Measurements from ENCODE around the gene GARNL3. TPM values are rescaled to one million over a fixed set of nuclear protein-coding genes. Genes with fewer than 3 reads are reported as not detected.

Gene GARNL3
- total RNA-seq, 1 donor from 2014 or later = 5.4 TPM

DNA sequence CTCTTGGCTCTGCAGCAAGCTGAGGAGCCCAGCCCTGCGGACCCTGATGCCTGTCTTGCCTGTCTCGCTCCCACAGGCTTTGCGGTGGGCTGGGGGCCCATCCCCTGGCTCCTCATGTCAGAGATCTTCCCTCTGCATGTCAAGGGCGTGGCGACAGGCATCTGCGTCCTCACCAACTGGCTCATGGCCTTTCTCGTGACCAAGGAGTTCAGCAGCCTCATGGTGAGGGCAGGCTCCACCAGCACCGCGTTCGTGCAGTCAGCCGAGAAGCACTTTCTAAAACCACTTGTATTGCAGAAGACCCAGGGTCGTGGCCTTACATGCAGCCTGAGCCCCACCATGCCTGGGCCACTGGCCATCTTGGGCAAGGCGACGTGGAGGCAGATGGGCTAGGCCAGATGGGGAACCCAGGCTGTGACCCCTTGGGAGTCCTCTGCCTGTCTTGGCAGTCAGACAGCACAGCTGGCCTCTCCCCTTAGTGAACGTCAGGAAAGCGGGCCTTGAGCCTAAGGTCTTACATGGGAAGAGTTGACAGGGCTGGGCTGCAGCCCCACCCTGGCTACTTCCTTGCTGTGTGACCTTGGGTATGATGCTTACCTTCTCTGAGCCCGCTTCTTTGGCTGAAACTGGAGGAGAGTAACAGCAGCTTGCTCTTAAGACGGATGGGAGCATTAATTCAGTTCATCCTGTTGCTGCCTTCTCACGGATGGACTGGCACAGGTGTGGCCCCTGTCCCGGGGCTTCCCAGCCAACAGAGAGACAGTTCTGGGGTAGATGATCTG is 141.0 kb downstream of the GARNL3 start:
- peaks cover 6% of the 10 kb centered on the region for H3K36me3 Mint-ChIP-seq (ENCODE audit: low read depth, unreplicated experiment)
- FAIRE-seq = no peak

DNA sequence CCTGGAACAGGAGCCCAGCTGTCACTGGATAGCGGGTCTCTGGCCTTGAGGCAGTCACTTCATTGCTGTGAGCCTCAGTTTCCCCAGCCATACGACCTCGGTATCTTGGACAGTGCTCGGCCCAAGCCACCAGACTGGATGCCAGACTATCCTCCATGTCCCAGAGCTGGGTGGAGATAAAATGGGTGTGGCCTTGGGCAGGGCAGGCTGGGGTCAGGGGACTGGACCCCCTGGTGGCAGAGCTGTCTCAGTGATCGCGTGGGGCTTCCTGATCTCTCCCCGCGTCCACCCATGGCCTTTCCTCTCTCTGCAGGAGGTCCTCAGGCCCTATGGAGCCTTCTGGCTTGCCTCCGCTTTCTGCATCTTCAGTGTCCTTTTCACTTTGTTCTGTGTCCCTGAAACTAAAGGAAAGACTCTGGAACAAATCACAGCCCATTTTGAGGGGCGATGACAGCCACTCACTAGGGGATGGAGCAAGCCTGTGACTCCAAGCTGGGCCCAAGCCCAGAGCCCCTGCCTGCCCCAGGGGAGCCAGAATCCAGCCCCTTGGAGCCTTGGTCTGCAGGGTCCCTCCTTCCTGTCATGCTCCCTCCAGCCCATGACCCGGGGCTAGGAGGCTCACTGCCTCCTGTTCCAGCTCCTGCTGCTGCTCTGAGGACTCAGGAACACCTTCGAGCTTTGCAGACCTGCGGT is 142.4 kb downstream of the GARNL3 start:
- Mint-ChIP-seq H3K27me3 (ENCODE audit: low read depth, unreplicated experiment) (no peaks in the 10 kb centered on the region), H3K9me3 (ENCODE audit: unreplicated experiment) (no peaks in the 10 kb centered on the region), H3K4me1 (ENCODE audit: low read depth, unreplicated experiment) (no peaks in the 10 kb centered on the region), H3K4me3 (ENCODE audit: unreplicated experiment) (no peak overlapping the region), H3K27ac (ENCODE audit: unreplicated experiment) (no peak overlapping the region), H3K36me3 (ENCODE audit: low read depth, unreplicated experiment) (peaks cover 4% of the 10 kb centered on the region)
- H3K4me1 ChIP-seq (ENCODE audit: insufficient read depth, low read length) = no peaks in the 10 kb centered on the region
- no peak overlapping the region for H3K4me3 ChIP-seq (ENCODE audit: insufficient read depth, low read depth, low read length)
- no peaks in the 10 kb centered on the region for H3K9me3 ChIP-seq (ENCODE audit: insufficient read depth, low read depth, low read length)
- H4K20me1 ChIP-seq (ENCODE audit: insufficient read depth, low read length) = no peaks in the 10 kb centered on the region
- DNase-seq (ENCODE audit: low read depth) = no peak
- no peak overlapping the region for H3K27ac ChIP-seq (ENCODE audit: low read depth, low read length)
- TF ChIP-seq, protein P1, sequence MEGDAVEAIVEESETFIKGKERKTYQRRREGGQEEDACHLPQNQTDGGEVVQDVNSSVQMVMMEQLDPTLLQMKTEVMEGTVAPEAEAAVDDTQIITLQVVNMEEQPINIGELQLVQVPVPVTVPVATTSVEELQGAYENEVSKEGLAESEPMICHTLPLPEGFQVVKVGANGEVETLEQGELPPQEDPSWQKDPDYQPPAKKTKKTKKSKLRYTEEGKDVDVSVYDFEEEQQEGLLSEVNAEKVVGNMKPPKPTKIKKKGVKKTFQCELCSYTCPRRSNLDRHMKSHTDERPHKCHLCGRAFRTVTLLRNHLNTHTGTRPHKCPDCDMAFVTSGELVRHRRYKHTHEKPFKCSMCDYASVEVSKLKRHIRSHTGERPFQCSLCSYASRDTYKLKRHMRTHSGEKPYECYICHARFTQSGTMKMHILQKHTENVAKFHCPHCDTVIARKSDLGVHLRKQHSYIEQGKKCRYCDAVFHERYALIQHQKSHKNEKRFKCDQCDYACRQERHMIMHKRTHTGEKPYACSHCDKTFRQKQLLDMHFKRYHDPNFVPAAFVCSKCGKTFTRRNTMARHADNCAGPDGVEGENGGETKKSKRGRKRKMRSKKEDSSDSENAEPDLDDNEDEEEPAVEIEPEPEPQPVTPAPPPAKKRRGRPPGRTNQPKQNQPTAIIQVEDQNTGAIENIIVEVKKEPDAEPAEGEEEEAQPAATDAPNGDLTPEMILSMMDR (IDR thresholded peaks at IDR 0.05; ENCODE audit: insufficient read depth, low read depth, low read length) = no peak
- TF ChIP-seq EZH2 (IDR thresholded peaks at IDR 0.05; ENCODE audit: insufficient read depth, low read length) = no peak
- no peaks in the 10 kb centered on the region for H3K36me3 ChIP-seq (ENCODE audit: insufficient read depth, low read length)
- no peak overlapping the region for H3K9ac ChIP-seq (ENCODE audit: low read length)
- no peak overlapping the region for H3K4me2 ChIP-seq (ENCODE audit: low read length)
- no peaks in the 10 kb centered on the region for H3K79me2 ChIP-seq (ENCODE audit: insufficient read depth, low read length)
- FAIRE-seq = no peak
- H3K27me3 ChIP-seq (ENCODE audit: insufficient read depth, low read length) = no peaks in the 10 kb centered on the region
- H2AFZ ChIP-seq (ENCODE audit: low read depth, low read length) = no peak overlapping the region

More for the DNA sequence above, 141.0 kb downstream of the GARNL3 start:
- Histone ChIP-seq H3K79me2 (ENCODE audit: insufficient read depth, low read length) (no peaks in the 10 kb centered on the region), H3K4me1 (ENCODE audit: insufficient read depth, low read length) (no peaks in the 10 kb centered on the region), H4K20me1 (ENCODE audit: insufficient read depth, low read length) (no peaks in the 10 kb centered on the region), H2AFZ (ENCODE audit: low read depth, low read length) (no peak overlapping the region), H3K36me3 (ENCODE audit: insufficient read depth, low read length) (no peaks in the 10 kb centered on the region), H3K27me3 (ENCODE audit: insufficient read depth, low read length) (no peaks in the 10 kb centered on the region), H3K4me2 (ENCODE audit: low read length) (no peak overlapping the region), H3K27ac (ENCODE audit: low read depth, low read length) (no peak overlapping the region), H3K9ac (ENCODE audit: low read length) (no peak overlapping the region), H3K9me3 (ENCODE audit: insufficient read depth, low read depth, low read length) (no peaks in the 10 kb centered on the region), H3K4me3 (ENCODE audit: insufficient read depth, low read depth, low read length) (no peak overlapping the region)
- Mint-ChIP-seq H3K9me3 (ENCODE audit: unreplicated experiment) (no peaks in the 10 kb centered on the region), H3K27me3 (ENCODE audit: low read depth, unreplicated experiment) (no peaks in the 10 kb centered on the region), H3K4me3 (ENCODE audit: unreplicated experiment) (no peak overlapping the region), H3K27ac (ENCODE audit: unreplicated experiment) (no peak overlapping the region), H3K4me1 (ENCODE audit: low read depth, unreplicated experiment) (no peaks in the 10 kb centered on the region)
- TF ChIP-seq, protein P1 (IDR thresholded peaks at IDR 0.05; ENCODE audit: insufficient read depth, low read depth, low read length) = no peak
- TF ChIP-seq EZH2 (IDR thresholded peaks at IDR 0.05; ENCODE audit: insufficient read depth, low read length) = no peak
- DNase-seq (ENCODE audit: low read depth) = no peak

DNA sequence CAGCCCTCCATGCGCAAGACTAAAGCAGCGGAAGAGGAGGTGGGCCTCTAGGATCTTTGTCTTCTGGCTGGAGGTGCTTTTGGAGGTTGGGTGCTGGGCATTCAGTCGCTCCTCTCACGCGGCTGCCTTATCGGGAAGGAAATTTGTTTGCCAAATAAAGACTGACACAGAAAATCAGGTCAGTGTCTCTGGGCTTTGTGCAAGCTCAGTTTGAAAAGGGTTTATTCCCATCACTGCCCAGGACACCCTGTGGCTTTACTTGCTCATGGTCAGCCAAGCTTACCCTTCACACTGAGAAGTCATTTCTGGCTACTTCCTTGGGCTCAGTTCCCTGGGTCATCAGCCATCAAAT is 142.9 kb downstream of the GARNL3 start:
- H3K9me3 Mint-ChIP-seq (ENCODE audit: unreplicated experiment) = no peaks in the 10 kb centered on the region
- no peak overlapping the region for H3K9ac ChIP-seq (ENCODE audit: low read length)
- DNase-seq (ENCODE audit: low read depth) = no peak
- no peaks in the 10 kb centered on the region for H3K4me1 ChIP-seq (ENCODE audit: insufficient read depth, low read length)
- H3K27ac Mint-ChIP-seq (ENCODE audit: unreplicated experiment) = no peak overlapping the region
- no peak for TF ChIP-seq EZH2 (IDR thresholded peaks at IDR 0.05; ENCODE audit: insufficient read depth, low read length)
- TF ChIP-seq, protein P1 (IDR thresholded peaks at IDR 0.05; ENCODE audit: insufficient read depth, low read depth, low read length) = no peak
- no peaks in the 10 kb centered on the region for H3K9me3 ChIP-seq (ENCODE audit: insufficient read depth, low read depth, low read length)
- H3K4me2 ChIP-seq (ENCODE audit: low read length) = no peak overlapping the region
- peak overlapping the region; percentile 11 for H3K4me3 Mint-ChIP-seq (ENCODE audit: unreplicated experiment)
- H3K4me3 ChIP-seq (ENCODE audit: insufficient read depth, low read depth, low read length) = no peak overlapping the region
- no peaks in the 10 kb centered on the region for H3K4me1 Mint-ChIP-seq (ENCODE audit: low read depth, unreplicated experiment)
- no peaks in the 10 kb centered on the region for H4K20me1 ChIP-seq (ENCODE audit: insufficient read depth, low read length)
- no peak for FAIRE-seq
- H3K79me2 ChIP-seq (ENCODE audit: insufficient read depth, low read length) = no peaks in the 10 kb centered on the region
- H3K36me3 ChIP-seq (ENCODE audit: insufficient read depth, low read length) = no peaks in the 10 kb centered on the region
- H3K27ac ChIP-seq (ENCODE audit: low read depth, low read length) = no peak overlapping the region
- no peaks in the 10 kb centered on the region for H3K27me3 ChIP-seq (ENCODE audit: insufficient read depth, low read length)
- no peak overlapping the region for H2AFZ ChIP-seq (ENCODE audit: low read depth, low read length)
- peaks cover 4% of the 10 kb centered on the region for H3K36me3 Mint-ChIP-seq (ENCODE audit: low read depth, unreplicated experiment)
- H3K27me3 Mint-ChIP-seq (ENCODE audit: low read depth, unreplicated experiment) = no peaks in the 10 kb centered on the region

Measured in astrocyte (in vitro differentiated cells and primary cell).